Activated T-cell treated with anti-CD3 and anti-CD28 coated beads, Interleukin-2, amount 50 U/mL, for 48 hours (primary cell): ENCODE data around the gene STKLD1.
"Not testable (repeated sequence)": the region's sequence is repeated elsewhere in the genome, so short reads cannot be mapped to it uniquely, and the experiment has no call there.

Experiments used
- DNase-seq, 2 experiments: peaks; one replicate each; pipeline ENCODE4 v3.0.0-alpha.2; 2020

Gene STKLD1

DNA sequence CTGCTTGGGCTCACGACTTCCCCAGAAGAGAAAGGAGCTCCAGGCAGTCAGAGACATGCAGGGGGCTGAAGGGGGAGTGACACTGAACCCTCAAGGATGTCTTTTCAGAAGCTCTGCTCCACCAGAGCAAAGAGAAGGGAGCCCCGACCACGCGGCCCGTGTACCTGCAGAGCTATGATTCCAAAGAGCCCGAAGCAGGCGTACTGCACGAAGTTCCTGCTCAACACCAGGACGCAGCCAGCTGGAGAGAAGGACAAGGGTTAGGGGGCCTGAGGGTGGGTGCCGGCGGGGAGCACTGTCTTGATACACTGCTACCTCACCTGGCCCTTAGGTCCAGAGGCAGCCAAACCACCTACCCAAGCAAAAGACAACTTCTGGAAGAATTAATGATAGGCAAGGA lies 9.7 kb upstream of the STKLD1 start:
- no peak for DNase-seq

- DNase-seq: no peak
Measured at GRCh38 chr9:133367221-133367620, 8.9 kb upstream of the STKLD1 start.

DNA sequence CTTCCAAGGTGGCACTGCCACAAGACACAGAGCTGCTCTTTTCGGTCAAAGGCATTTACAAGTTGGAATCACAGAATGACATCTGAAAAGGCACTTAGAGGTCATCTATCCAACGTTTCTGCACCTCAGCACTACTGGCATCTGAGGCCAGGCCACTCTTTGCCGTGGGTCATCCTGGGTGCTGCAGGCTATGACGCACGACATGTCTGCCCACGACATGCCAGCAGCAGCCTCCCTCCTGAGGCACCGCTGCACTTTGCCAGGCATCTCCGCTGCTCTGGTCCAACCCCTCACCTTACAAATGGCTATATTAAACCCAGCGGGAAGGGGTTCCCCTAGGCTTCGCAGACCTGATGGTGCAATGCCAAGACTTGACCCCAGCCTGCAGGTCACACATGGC lies 8.4 kb upstream of the STKLD1 start:
- no peak for DNase-seq

GRCh38 chr9:133368249-133368881 lies 7.8 kb upstream of the STKLD1 start:
- no peak for DNase-seq

DNA sequence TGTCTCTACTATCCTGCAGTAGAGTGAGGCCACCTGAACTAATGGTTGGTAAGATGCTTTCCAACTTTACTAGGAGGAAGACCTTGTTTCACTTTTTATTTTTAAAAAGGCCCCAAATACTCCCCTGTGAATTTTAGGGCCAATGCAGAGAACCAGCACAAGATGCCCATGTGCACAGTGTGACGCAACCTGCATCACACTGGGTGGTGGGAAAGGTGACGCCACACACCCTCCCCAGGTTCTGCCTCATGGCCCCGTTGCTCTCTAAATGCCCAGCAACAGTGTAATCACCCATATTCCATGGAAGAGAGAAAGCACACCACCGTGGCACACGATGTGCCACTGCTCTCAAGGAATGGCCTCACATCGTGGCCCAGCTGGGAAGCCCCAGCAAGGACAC lies 6.7 kb upstream of the STKLD1 start:
- no peak for DNase-seq

DNA sequence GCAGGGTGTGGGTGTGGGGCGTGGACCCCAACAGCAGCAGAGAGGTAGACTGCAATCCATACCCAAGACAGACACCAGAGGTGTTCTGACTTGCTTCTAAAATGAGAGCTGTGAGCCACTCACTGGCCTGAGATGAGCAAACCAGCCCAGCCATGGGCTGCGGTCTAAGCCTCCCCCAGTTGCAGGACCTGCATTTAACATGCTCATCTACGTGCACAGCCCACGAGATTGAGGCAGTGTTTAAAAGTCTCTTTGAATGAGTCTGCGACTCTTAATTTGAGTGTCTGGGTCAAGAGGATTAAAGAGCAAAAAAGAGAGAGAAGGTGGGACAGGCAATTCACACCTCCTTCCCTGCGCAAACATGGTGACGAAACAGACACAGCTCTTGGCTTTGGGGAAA lies 6.2 kb upstream of the STKLD1 start:
- peak; percentile 58 to 64 for DNase-seq

DNA sequence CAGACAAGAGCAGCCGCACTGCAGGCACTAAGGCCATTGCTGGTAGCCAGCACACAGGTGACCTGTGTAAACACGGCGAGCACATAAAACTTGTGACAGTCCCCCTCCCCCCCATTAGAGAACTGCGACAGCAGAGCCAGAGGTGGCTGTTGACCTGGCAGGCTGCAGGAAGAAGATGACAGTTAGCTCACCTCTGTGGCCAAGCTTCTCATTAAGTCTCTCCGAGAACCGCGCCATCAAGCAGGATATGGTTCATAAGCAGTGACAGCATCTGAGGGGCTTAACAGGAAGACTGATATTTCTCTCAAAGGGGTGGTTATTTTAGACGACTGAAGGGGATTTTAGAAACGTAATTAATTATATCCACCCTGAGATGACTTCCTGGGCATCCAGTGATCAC lies 5.5 kb upstream of the STKLD1 start:
- DNase-seq: peak; percentile 57 to 58

DNA sequence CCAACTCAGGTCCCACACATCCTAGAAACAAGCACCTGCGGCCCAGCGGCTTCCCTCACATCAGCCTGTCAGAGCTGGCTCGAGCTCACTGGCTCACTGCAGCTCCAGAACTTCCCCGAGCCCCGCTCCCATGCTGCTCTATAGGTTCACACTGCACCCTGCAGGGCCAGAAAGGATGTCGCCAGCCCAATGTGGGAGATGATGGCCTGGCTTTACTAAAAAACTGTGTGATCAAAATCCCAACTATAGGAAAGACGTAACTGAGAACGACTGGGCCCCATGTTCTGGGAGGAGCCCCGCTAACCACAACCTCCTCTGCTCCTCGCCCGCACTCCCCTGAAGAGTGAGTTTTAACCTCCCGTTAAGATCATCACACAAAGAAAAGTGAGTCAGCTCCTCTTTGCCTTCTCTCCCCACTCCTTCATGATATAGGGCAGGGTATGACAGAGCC lies 4.9 kb upstream of the STKLD1 start:
- peak; percentile 85 to 88 for DNase-seq

GRCh38 chr9:133372144-133372543 lies 4.0 kb upstream of the STKLD1 start:
- no peak for DNase-seq

DNA sequence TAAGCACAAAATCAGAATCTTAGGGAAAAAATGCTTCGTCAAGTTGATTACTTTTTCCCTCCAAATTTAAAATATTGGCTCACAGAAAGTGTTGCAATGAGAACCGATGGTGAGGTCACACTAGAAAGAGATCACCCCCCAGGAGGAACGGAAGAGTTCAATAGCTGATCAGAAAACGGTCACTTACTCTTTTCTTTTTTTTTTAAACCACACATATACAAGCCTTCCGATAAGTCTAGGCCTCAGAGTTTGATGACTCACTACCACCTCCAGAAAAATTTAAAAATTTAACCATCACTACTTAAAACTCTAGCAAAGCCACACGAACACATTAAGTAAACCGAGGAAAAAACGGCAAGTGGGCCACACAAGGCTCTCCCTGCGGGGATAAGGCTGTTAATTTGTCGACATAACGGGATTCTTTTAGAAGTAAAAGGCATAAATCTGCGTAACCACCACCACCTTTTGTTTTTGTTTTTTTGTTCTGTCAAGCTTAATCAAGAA lies 1.5 kb upstream of the STKLD1 start:
- peak in 1 of 2 experiments; percentile 59 for DNase-seq

DNA sequence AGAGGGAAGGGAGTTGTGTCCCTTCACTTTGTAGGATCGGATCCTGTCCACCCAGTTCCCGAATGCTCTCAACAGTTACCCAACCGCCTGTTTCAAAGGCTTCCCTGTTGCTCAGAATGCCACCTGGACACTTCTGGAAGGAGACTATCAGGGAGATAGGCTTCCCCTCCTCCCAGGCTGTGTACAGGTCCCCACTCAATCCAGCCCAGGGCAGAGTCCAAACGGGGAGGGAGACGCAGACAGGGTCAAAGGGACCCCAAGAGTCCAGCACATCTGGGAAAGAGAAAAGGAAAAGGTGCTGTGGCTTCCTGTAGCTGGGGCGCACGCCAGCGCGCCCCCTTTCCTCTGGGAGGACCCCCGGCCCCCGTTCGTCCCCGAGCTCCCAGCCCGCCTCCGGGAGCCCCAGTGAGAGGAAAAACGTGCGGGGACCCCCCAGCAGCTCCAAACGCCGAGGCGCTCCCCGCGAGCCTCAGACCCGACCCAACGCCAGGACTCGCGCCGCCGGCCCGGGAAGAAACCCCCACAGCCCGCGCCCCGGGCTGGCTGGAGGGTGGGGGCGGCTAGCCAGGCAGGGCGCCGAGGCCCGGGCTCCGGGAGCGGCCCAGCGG lies 946 bp upstream of the STKLD1 start:
- DNase-seq: peak; percentile 62 to 63

GRCh38 chr9:133377280-133377679 lies 1.1 kb downstream of the STKLD1 start:
- not testable (repeated sequence) for DNase-seq

DNA sequence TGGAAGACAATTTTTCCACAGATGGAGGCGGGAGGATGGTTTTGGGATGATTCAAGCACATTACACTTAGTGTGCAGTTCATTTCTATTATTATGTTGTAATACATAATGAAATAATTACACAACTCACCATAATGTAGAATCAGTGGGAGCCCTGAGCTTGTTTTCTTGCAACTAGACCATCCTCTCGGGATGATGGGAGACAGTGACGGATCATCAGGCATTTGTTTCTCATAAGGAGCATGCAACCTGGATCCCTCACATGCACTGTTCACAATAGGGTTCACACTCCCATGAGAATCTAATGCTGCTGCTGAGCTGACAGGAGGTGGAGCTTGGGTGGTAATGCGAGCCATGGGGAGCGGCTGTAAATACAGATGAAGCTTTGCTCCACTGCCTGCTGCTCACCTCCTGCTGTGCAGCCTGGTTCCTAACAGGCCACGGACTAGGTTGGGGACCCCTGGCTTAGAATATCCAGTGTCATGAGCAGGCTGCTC lies 1.6 kb downstream of the STKLD1 start:
- DNase-seq: no peak

- DNase-seq: no peak
Measured at GRCh38 chr9:133378408-133378962, 2.3 kb downstream of the STKLD1 start.

DNA sequence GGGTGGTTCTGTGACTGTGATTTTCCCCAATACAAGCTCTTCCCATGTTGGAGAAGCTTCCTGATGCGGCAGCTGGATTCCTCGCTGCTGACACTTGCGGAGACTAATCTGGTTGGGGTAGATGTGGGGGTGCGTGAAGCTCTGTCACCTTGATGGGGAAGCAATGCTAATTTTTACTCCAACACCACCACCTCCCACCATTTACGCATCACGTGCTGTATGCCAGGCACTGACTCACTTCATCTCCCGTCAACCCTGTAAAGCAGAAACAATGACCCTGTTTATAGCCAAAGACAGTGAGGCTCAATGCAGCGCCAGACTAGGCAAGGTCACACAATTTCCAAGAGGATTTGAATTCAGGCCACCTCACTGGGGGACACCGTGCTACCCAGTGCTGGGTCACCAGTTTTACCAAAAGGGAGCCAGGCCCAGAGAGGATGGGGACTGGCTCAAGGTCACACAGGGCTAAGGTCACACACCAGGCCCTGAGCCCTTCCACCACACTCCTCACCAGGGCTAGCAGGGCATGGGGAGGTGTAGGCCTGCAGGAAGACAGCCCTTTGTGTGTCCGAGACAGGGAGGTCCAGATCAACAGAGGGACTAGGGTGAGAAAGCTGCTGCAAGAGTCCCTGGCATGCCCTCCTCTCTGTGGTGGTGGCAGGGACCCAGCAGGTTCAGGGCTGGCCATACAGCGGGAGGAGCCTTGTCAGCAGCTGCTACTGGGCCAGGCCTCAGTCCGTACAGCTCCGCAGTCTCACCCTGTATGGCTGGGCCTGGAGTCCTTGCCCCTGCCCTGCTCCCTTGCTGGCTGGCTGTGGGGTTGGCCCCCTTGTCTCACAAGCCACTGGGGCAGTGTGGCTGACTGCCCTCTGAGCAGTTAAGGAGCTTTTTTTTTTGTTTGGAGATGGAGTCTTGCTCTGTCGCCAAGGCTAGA lies 3.3 kb downstream of the STKLD1 start:
- DNase-seq: no peak

GRCh38 chr9:133380734-133381133 lies 4.6 kb downstream of the STKLD1 start:
- DNase-seq: no peak

GRCh38 chr9:133382507-133383141 lies 6.5 kb downstream of the STKLD1 start:
- DNase-seq: no peak

GRCh38 chr9:133383438-133383837 lies 7.3 kb downstream of the STKLD1 start:
- DNase-seq: no peak

GRCh38 chr9:133384736-133385321 lies 8.7 kb downstream of the STKLD1 start:
- no peak for DNase-seq

- DNase-seq: no peak
Measured at GRCh38 chr9:133385452-133385851, 9.3 kb downstream of the STKLD1 start.

DNA sequence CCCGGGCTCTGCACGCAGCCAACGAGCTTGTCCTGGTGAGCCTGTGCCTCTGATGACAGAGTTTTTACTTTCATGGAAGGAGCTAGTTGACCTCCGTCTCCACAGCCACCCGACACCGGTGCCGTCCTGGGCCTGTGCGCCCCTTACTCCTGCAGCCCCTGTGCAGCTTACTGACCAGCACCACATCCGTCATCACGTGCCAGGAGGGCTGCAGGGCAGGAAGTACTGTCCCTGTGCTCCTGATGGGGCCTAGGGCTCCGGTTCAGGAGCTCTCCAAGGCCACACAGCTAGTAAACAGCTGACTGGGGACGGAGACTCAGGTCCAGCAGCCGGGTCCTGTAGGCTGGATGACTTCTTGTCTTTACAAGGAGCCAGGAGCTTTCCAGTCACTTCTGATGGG lies 10.2 kb downstream of the STKLD1 start:
- DNase-seq: no peak

- no peak for DNase-seq
Measured at GRCh38 chr9:133387680-133388079, 11.5 kb downstream of the STKLD1 start.
